NB4 (cell line): ENCODE results near the gene AP2B1.

Experiments used
- DNase-seq: peaks from one replicate; pipeline ENCODE4 v3.0.0; 2010; ENCODE audit warnings: low read depth
- H3K4me3 ChIP-seq: one replicate; pipeline ENCODE4 v1.5.1; 2011; ENCODE audit warnings: mild to moderate bottlenecking, low read depth, low read length, moderate library complexity
- MAX ChIP-seq: IDR thresholded peaks from 2 replicates; pipeline ENCODE4 v1.6.1; 2011; ENCODE audit warnings: low read depth, low read length
- MYC ChIP-seq: IDR thresholded peaks from 2 replicates; pipeline ENCODE4 v1.6.1; 2011; ENCODE audit warnings: low read depth, low read length
- POLR2A ChIP-seq: IDR thresholded peaks from 2 replicates; pipeline ENCODE4 v1.6.1; 2011; ENCODE audit warnings: mild to moderate bottlenecking; ENCODE audit not compliant: insufficient read length; ENCODE audit errors: extremely low read depth
- TF ChIP-seq, protein P1 (sequence below): IDR thresholded peaks from one replicate; pipeline ENCODE4 v1.5.1; 2012; ENCODE audit warnings: low read depth, low read length

The AP2B1 gene

GRCh38 chr17:35713069-35713728, 126.1 kb downstream of the AP2B1 start:
- no peak for DNase-seq
- no peak for TF ChIP-seq POLR2A
- TF ChIP-seq, protein P1, sequence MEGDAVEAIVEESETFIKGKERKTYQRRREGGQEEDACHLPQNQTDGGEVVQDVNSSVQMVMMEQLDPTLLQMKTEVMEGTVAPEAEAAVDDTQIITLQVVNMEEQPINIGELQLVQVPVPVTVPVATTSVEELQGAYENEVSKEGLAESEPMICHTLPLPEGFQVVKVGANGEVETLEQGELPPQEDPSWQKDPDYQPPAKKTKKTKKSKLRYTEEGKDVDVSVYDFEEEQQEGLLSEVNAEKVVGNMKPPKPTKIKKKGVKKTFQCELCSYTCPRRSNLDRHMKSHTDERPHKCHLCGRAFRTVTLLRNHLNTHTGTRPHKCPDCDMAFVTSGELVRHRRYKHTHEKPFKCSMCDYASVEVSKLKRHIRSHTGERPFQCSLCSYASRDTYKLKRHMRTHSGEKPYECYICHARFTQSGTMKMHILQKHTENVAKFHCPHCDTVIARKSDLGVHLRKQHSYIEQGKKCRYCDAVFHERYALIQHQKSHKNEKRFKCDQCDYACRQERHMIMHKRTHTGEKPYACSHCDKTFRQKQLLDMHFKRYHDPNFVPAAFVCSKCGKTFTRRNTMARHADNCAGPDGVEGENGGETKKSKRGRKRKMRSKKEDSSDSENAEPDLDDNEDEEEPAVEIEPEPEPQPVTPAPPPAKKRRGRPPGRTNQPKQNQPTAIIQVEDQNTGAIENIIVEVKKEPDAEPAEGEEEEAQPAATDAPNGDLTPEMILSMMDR, result no peak
- TF ChIP-seq MYC, result no peak
- no peak for TF ChIP-seq MAX
- H3K4me3 ChIP-seq, result no peak overlapping the region

- TF ChIP-seq, protein P1, result no peak
- TF ChIP-seq MYC (no peak), POLR2A (no peak), MAX (no peak)
- DNase-seq, result no peak
- no peak overlapping the region for H3K4me3 ChIP-seq
These were observed 127.9 kb downstream of the AP2B1 start for GRCh38 chr17:35714988-35715387.

- TF ChIP-seq, protein P1, result no peak
- TF ChIP-seq MAX (no peak), MYC (no peak), POLR2A (no peak)
- no peak for DNase-seq
- no peak overlapping the region for H3K4me3 ChIP-seq
These were observed 128.3 kb downstream of the AP2B1 start for GRCh38 chr17:35715416-35715815.

DNA sequence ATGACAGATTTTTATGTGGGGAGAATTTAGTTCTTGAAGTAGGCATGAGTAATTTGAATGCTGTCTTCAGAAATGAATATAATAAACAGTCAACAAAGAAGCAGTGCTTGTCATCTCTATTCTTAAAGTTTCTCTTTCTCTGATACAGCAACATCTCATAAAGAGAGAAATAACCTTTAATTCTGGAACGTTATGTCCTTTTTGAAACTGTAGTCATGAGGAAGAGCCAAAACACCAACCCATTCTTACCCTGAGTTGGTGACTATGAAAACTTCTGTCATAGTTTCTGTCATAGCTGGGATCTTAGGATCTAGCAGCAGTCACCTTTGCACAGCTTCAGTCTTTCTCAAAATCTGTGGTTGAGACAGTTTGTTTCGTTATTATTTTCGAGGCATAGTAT, 129.1 kb downstream of the AP2B1 start:
- no peak overlapping the region for H3K4me3 ChIP-seq
- TF ChIP-seq, protein P1, result no peak
- TF ChIP-seq MAX (no peak), MYC (no peak), POLR2A (no peak)

DNA sequence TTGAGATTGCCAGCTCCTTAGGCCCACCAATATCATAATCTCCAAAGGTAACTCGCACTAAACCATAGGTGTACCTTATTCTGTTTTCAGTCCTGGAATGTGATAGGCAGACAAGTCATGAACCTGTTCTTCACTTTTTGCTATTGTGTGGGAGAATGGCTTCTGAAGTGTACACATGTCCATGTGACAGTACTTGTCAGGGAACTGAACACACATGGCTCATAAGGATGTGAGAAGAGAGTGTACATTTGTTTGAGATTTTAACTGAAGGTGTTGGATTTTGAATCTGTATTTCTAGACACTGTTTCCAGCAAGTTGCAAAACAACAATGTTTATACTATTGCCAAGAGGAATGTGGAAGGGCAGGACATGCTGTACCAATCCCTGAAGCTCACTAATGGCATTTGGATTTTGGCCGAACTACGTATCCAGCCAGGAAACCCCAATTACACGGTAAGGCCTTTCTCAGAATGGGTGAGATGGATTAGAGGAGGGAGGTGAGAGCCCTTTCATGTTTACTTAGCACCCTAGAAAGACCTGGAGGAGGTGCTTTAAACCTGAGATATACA, 129.9 kb downstream of the AP2B1 start:
- DNase-seq, result no peak
- H3K4me3 ChIP-seq, result no peak overlapping the region
- TF ChIP-seq MYC (no peak), MAX (no peak), POLR2A (no peak)
- TF ChIP-seq, protein P1, result no peak

More for the DNA sequence above, 129.1 kb downstream of the AP2B1 start:
- no peak for DNase-seq
